Activated B cell treated with CpG ODN at 0.5 μM for 24 hours (primary cell): ENCODE measurements around the gene VAV1. TPM values are rescaled to one million over a fixed set of nuclear protein-coding genes. Genes with fewer than 3 reads are reported as not detected.
"Not testable (repeated sequence)": the region's sequence is repeated elsewhere in the genome, so short reads cannot be mapped to it uniquely, and the experiment has no call there.

Source experiments
- ATAC-seq: fragments of 200-7000 bp; cut with Tn5 transposase; one replicate; pipeline ENCODE4 v1.10.0; 2021; ENCODE audit warnings: low read depth, mild to moderate bottlenecking, moderate library complexity
- CTCF ChIA-PET: fragments of 350-600 bp; sonication (Branson Sonifier 250); formaldehyde crosslinking; loops from one replicate; lab custom pipeline; 2021; ENCODE audit warnings: antibody characterized with exemption; lab: Charles Lee
- POLR2A ChIA-PET: fragments of 350-600 bp; sonication (Branson Sonifier 250); formaldehyde crosslinking; loops from one replicate; lab custom pipeline; 2021; ENCODE audit warnings: antibody characterized with exemption; lab: Charles Lee
- DNase-seq: peaks from one replicate; pipeline ENCODE4 v3.0.0; 2022
- H3K27ac Mint-ChIP-seq: one replicate; pipeline ENCODE4 v1.8.0; 2020; ENCODE audit warnings: mixed read lengths
- H3K27me3 Mint-ChIP-seq: one replicate; pipeline ENCODE4 v1.8.0; 2021; ENCODE audit warnings: mixed read lengths
- H3K36me3 Mint-ChIP-seq: one replicate; pipeline ENCODE4 v1.8.0; 2021; ENCODE audit warnings: low read depth, mixed read lengths
- H3K4me1 Mint-ChIP-seq: one replicate; pipeline ENCODE4 v1.8.0; 2021; ENCODE audit warnings: mixed read lengths
- H3K4me3 Mint-ChIP-seq: one replicate; pipeline ENCODE4 v1.8.0; 2020; ENCODE audit warnings: mild to moderate bottlenecking, mixed read lengths
- H3K9me3 Mint-ChIP-seq: one replicate; pipeline ENCODE4 v1.8.0; 2020; ENCODE audit warnings: mixed read lengths
- CTCF ChIP-seq: fragments of 200-600 bp; IDR thresholded peaks from one replicate; pipeline ENCODE4 v1.8.0; 2022; ENCODE audit warnings: antibody characterized with exemption, mild to moderate bottlenecking
- intact Hi-C: fragments of 100-400 bp; cut with micrococcal nuclease; formaldehyde crosslinking; loops from one replicate; pipeline ENCODE4 v1.15.1; 2024
- total RNA-seq: library from RNA; stranded (reverse); gene quantifications from 2 replicates; pipeline ENCODE4 v1.2.3, GENCODE V29; 2022

The VAV1 gene
- total RNA-seq, 1 donor from 2014 or later = 121 TPM

- CTCF ChIA-PET = no interaction called here
- Mint-ChIP-seq H3K4me1 (peaks cover 11% of the 10 kb centered on the region), H3K27me3 (no peaks in the 10 kb centered on the region), H3K27ac (no peak overlapping the region), H3K36me3 (peaks cover 74% of the 10 kb centered on the region), H3K4me3 (no peak overlapping the region), H3K9me3 (no peaks in the 10 kb centered on the region)
- DNase-seq = no peak
- intact Hi-C loops = no loop called here
- TF ChIP-seq CTCF = no peak
- no peak for ATAC-seq
- POLR2A ChIA-PET = interaction anchor here (0.8 to 1.8 kb wide), 2 partner anchors 9 to 58 kb away, joined by 3 read pairs; no protein-coding TSS in a partner anchor
These were observed 27.9 kb upstream of the VAV1 start for GRCh38 chr19:6744381-6745301.

GRCh38 chr19:6745965-6746364 is 26.5 kb upstream of the VAV1 start:
- H3K27me3 Mint-ChIP-seq = no peaks in the 10 kb centered on the region
- peaks cover 9% of the 10 kb centered on the region for H3K4me1 Mint-ChIP-seq
- intact Hi-C loops = no loop called here
- no peak for TF ChIP-seq CTCF
- DNase-seq = no peak
- POLR2A ChIA-PET = no interaction called here
- peaks cover 80% of the 10 kb centered on the region for H3K36me3 Mint-ChIP-seq
- CTCF ChIA-PET = no interaction called here
- no peak overlapping the region for H3K4me3 Mint-ChIP-seq
- H3K9me3 Mint-ChIP-seq = no peaks in the 10 kb centered on the region
- H3K27ac Mint-ChIP-seq = no peak overlapping the region
- ATAC-seq = no peak

GRCh38 chr19:6748543-6748942 is 24.0 kb upstream of the VAV1 start:
- H3K4me1 Mint-ChIP-seq, H3K9me3 Mint-ChIP-seq, ATAC-seq, H3K4me3 Mint-ChIP-seq, CTCF ChIA-PET, H3K27ac Mint-ChIP-seq, DNase-seq, H3K27me3 Mint-ChIP-seq, intact Hi-C loops: not testable (repeated sequence)
- H3K36me3 Mint-ChIP-seq = peaks cover 74% of the 10 kb centered on the region
- POLR2A ChIA-PET = interaction anchor here (0.5 to 0.9 kb wide), 3 partner anchors 15 to 966 kb away, joined by 3 to 5 read pairs (median 3); no protein-coding TSS in a partner anchor

GRCh38 chr19:6750062-6750461 is 22.4 kb upstream of the VAV1 start:
- ATAC-seq = no peak
- Mint-ChIP-seq H3K27me3 (no peaks in the 10 kb centered on the region), H3K36me3 (peaks cover 75% of the 10 kb centered on the region), H3K4me1 (peaks cover 19% of the 10 kb centered on the region), H3K4me3 (no peak overlapping the region), H3K9me3 (no peaks in the 10 kb centered on the region), H3K27ac (no peak overlapping the region)
- no peak for TF ChIP-seq CTCF
- CTCF ChIA-PET = no interaction called here
- no peak for DNase-seq
- intact Hi-C loops = loop anchor here (5.0 kb wide), 2 partner anchors 378 to 468 kb away; partner anchors contain the start of gene ALKBH7
- POLR2A ChIA-PET = no interaction called here

GRCh38 chr19:6751189-6751588 is 21.3 kb upstream of the VAV1 start:
- Mint-ChIP-seq H3K4me1 (peaks cover 20% of the 10 kb centered on the region), H3K27ac (no peak overlapping the region), H3K4me3 (no peak overlapping the region), H3K36me3 (peaks cover 69% of the 10 kb centered on the region), H3K9me3 (no peaks in the 10 kb centered on the region), H3K27me3 (no peaks in the 10 kb centered on the region)
- POLR2A ChIA-PET = interaction anchor here (0.5 to 1.0 kb wide), 2 partner anchors 13 to 52 kb away, joined by 4 read pairs; no protein-coding TSS in a partner anchor
- DNase-seq (no peak), ATAC-seq (no peak)
- intact Hi-C loops = loop anchor here (5.0 kb wide), 2 partner anchors 379 to 469 kb away; partner anchors contain the start of gene ALKBH7
- CTCF ChIA-PET = no interaction called here
- TF ChIP-seq CTCF = no peak
